ENCODE results near the gene UGDH.

- TF ChIP-seq CTCF (IDR thresholded peaks at IDR 0.05 in 2 of 3, conservative IDR thresholded peaks at IDR 0.05 in 1 of 3; ENCODE audit: control insufficient read depth in 2 of 3, extremely low read depth in 1 of 3, insufficient read depth in 1 of 3, low read depth in 3 of 3, low read length in 3 of 3) (no peak), EGR1 (IDR thresholded peaks at IDR 0.05; ENCODE audit: borderline replicate concordance in 1 of 2, low read depth in 2 of 2, low read length in 2 of 2) (no peak), BCL11A (IDR thresholded peaks at IDR 0.05; ENCODE audit: low read depth, low read length) (no peak), MYC (IDR thresholded peaks at IDR 0.05; ENCODE audit: insufficient read depth, insufficient read length, insufficient replicate concordance, low read length, severe bottlenecking) (no peak), POLR2AphosphoS5 (IDR thresholded peaks at IDR 0.05; ENCODE audit: low read length) (no peak), CREB1 (IDR thresholded peaks at IDR 0.05; ENCODE audit: low read depth) (no peak), SPI1 (IDR thresholded peaks at IDR 0.05; ENCODE audit: borderline replicate concordance, insufficient read depth, low read depth, low read length) (no peak), TAF1 (IDR thresholded peaks at IDR 0.05; ENCODE audit: borderline replicate concordance, low read depth, low read length) (no peak), SP1 (IDR thresholded peaks at IDR 0.05; ENCODE audit: low read depth, low read length) (no peak), RB1 (IDR thresholded peaks at IDR 0.05; ENCODE audit: borderline replicate concordance) (no peak), RUNX3 (IDR thresholded peaks at IDR 0.05; ENCODE audit: low read length) (no peak)
- TF ChIP-seq, protein P1, sequence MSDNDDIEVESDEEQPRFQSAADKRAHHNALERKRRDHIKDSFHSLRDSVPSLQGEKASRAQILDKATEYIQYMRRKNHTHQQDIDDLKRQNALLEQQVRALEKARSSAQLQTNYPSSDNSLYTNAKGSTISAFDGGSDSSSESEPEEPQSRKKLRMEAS (IDR thresholded peaks at IDR 0.05; ENCODE audit: low read depth, low read length), result no peak
- TF ChIP-seq, protein P2, sequence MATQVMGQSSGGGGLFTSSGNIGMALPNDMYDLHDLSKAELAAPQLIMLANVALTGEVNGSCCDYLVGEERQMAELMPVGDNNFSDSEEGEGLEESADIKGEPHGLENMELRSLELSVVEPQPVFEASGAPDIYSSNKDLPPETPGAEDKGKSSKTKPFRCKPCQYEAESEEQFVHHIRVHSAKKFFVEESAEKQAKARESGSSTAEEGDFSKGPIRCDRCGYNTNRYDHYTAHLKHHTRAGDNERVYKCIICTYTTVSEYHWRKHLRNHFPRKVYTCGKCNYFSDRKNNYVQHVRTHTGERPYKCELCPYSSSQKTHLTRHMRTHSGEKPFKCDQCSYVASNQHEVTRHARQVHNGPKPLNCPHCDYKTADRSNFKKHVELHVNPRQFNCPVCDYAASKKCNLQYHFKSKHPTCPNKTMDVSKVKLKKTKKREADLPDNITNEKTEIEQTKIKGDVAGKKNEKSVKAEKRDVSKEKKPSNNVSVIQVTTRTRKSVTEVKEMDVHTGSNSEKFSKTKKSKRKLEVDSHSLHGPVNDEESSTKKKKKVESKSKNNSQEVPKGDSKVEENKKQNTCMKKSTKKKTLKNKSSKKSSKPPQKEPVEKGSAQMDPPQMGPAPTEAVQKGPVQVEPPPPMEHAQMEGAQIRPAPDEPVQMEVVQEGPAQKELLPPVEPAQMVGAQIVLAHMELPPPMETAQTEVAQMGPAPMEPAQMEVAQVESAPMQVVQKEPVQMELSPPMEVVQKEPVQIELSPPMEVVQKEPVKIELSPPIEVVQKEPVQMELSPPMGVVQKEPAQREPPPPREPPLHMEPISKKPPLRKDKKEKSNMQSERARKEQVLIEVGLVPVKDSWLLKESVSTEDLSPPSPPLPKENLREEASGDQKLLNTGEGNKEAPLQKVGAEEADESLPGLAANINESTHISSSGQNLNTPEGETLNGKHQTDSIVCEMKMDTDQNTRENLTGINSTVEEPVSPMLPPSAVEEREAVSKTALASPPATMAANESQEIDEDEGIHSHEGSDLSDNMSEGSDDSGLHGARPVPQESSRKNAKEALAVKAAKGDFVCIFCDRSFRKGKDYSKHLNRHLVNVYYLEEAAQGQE (IDR thresholded peaks at IDR 0.05; ENCODE audit: low read depth, low read length), result no peak
Measured at GRCh38 chr4:39571504-39571903, 44.3 kb upstream of the UGDH start.

All from GM12878 (cell line).